ENCODE results near the gene APPL2.
"Not testable (repeated sequence)": the region's sequence is repeated elsewhere in the genome, so short reads cannot be mapped to it uniquely, and the experiment has no call there.

APPL2 gene

DNA sequence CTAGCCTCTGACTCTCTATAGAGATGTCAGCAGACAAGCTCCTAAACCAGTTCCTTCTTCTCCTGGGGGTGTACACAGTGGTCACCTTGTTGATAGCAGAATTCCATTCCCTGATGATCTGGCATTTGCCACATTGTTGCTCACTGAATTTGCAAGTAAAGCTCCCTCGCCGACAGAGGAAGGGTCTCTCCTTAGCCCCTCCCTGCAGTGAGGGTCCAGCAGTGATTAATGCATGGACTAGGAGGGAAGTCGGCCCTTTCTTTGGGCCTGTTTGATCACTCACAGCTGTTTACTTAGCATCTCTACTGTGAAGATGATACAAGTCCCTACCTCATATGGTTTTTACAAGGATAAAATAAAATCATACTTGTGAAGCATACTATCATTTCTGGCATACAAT, 23.3 kb upstream of the APPL2 start:
- Histone ChIP-seq H3K9me3 (replicated peaks in 1 of 11) (peaks cover 5 to 21% (median 10%) of the 10 kb centered on the region in 11 experiments; a peak in 18 of 22 replicates), H3K4me3 (no peak overlapping the region), H4K20me1 (no peaks in the 10 kb centered on the region), H3K4me2 (no peak overlapping the region), H3K4me1 (no peaks in the 10 kb centered on the region), H3K36me3 (no peaks in the 10 kb centered on the region), H3K27me3 (no peaks in the 10 kb centered on the region), H3K27ac (no peak overlapping the region), H3K9ac (no peak overlapping the region)
- no peak for TF ChIP-seq Cebpa-rat (IDR thresholded peaks at IDR 0.05)

DNA sequence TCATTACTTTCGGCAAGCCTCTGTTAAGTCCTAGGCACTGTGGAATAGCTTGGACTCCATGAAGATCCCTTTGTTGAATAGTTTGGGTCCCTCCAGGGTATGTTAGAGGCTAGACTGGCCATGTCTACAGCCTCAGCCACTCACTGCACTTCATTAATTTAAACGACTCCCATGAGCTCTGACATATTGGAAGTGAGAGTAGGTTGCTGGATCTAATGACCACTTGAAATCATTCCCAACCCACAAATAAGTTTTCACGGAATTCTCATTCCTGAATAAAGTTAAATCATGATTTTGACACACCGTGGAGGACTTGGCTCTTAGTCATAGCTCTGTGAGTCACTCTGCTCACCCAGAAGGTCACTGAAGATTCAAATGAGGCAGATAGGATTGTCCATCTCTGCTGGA, 21.4 kb upstream of the APPL2 start:
- Histone ChIP-seq H3K4me1 (no peaks in the 10 kb centered on the region), H3K4me2 (no peak overlapping the region), H3K4me3 (no peak overlapping the region), H3K27me3 (no peaks in the 10 kb centered on the region), H4K20me1 (no peaks in the 10 kb centered on the region), H3K36me3 (no peaks in the 10 kb centered on the region), H3K9ac (no peak overlapping the region), H3K9me3 (replicated peaks in 1 of 11) (peaks cover 5 to 21% (median 10%) of the 10 kb centered on the region in 11 experiments; a peak in 18 of 22 replicates), H3K27ac (no peak overlapping the region)
- TF ChIP-seq Cebpa-rat (IDR thresholded peaks at IDR 0.05) = no peak

DNA sequence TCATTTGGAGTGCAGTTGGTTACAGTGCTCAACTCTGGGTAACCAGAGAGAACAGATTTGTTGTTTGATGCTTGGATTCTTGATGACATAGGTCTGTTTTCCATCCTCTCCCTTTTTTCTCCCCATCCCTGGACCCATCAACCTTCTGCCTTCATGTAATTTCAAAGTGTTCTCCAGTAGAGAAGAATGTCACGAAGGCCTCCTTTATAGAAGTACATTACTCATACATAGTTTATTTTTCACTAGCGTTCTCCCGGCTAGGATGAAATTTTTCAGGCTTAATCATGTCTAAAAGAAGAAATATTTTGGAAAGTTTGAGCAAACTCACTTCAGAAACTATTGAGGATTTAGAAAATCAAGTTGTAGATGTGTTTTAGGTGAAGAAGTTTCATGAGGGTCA, 20.9 kb upstream of the APPL2 start:
- Histone ChIP-seq H3K4me1 (no peaks in the 10 kb centered on the region), H3K4me2 (no peak overlapping the region), H3K27me3 (no peaks in the 10 kb centered on the region), H4K20me1 (no peaks in the 10 kb centered on the region), H3K9me3 (replicated peaks in 1 of 11) (peaks cover 5 to 21% (median 10%) of the 10 kb centered on the region in 11 experiments; a peak in 18 of 22 replicates), H3K4me3 (no peak overlapping the region), H3K9ac (no peak overlapping the region), H3K27ac (no peak overlapping the region), H3K36me3 (no peaks in the 10 kb centered on the region)
- no peak for TF ChIP-seq Cebpa-rat (IDR thresholded peaks at IDR 0.05)

DNA sequence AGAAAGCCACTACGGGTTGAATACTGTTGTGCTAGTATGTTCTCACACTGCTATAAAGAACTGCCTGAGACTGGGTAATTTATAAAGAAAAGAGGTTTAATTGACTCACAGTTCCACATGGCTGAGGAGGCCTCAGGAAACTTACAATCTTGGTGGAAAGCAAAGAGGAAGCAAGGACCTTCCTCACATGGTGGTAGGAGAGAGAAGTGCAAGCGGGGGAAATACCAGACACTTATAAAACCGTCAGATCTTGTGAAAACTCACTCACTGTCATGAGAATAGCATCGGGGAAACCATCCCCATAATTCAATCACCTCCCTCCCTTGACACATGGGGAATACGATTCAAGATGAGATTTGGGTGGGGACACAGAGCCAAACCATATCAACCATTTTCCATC, 20.5 kb upstream of the APPL2 start:
- H3K27ac ChIP-seq, H3K36me3 ChIP-seq, H3K4me3 ChIP-seq, H3K9ac ChIP-seq, H4K20me1 ChIP-seq, H3K27me3 ChIP-seq, H3K4me1 ChIP-seq, H3K4me2 ChIP-seq: not testable (repeated sequence)
- peaks cover 5 to 21% (median 10%) of the 10 kb centered on the region in 11 experiments; a peak in 18 of 22 replicates for H3K9me3 ChIP-seq (replicated peaks in 1 of 11)

DNA sequence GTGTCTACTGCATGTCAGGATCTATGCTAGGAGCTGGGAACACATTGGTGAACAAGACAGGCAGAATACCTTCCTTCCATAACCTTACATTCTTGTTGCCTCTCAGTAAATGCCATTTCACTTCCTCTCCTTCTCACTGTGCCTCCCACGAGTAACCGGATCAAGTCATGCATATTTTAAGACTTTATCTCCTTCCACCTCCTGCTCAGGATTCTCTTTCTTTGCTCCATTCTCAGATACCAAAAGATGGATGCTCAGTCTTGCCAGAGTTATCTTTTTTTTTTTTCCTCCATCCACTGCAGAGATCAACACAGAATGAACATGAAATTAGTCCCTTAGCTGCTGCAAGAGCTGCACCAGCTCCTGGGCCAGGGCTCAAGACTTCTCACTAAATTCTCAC, 20.0 kb upstream of the APPL2 start:
- H3K27me3 ChIP-seq = no peaks in the 10 kb centered on the region
- H3K4me1 ChIP-seq = no peaks in the 10 kb centered on the region
- H3K27ac ChIP-seq = no peak overlapping the region
- no peaks in the 10 kb centered on the region for H3K36me3 ChIP-seq
- H3K4me3 ChIP-seq = no peak overlapping the region
- no peaks in the 10 kb centered on the region for H4K20me1 ChIP-seq
- no peak for TF ChIP-seq Cebpa-rat (IDR thresholded peaks at IDR 0.05)
- H3K4me2 ChIP-seq = no peak overlapping the region
- H3K9ac ChIP-seq = no peak overlapping the region
- H3K9me3 ChIP-seq (replicated peaks in 1 of 11) = peaks cover 5 to 21% (median 10%) of the 10 kb centered on the region in 11 experiments; a peak in 18 of 22 replicates

DNA sequence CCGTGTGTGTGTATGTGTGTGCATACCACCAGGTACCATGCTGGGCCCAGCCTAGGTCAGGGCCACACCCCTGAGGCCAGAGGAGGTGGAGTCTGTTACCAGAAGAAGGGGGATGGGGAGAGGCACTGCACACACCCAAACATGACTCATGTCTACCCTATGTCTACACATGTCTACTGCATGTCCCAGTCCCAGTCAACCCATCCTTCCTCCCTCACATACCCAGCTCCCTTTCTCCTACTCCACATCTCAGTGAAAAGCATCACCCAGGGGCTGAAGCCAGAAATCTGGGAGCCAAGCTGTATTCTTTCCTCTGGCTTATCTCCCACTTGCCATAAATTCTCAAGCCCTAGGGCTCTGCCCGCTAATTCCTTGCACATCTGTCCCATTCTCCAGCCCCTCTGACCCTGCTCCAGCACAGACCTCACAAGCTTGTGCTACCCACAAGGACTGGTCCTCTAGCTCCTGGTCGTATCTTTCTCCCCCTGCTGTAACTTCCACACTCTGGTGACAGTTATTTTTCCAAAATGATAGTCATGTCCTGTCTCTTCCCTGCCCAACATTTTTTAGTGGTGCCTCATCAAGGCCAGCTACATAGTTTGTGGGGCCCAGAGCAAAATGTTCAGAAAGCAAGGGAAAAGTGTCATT, 18.0 kb upstream of the APPL2 start:
- Histone ChIP-seq H3K9me3 (replicated peaks in 1 of 11) (peaks cover 5 to 21% (median 10%) of the 10 kb centered on the region in 11 experiments; a peak in 18 of 22 replicates), H3K4me2 (no peak overlapping the region), H3K4me1 (no peaks in the 10 kb centered on the region), H4K20me1 (no peaks in the 10 kb centered on the region), H3K27ac (no peak overlapping the region), H3K36me3 (no peaks in the 10 kb centered on the region), H3K4me3 (no peak overlapping the region), H3K9ac (no peak overlapping the region), H3K27me3 (no peaks in the 10 kb centered on the region)
- TF ChIP-seq Cebpa-rat (IDR thresholded peaks at IDR 0.05) = no peak

DNA sequence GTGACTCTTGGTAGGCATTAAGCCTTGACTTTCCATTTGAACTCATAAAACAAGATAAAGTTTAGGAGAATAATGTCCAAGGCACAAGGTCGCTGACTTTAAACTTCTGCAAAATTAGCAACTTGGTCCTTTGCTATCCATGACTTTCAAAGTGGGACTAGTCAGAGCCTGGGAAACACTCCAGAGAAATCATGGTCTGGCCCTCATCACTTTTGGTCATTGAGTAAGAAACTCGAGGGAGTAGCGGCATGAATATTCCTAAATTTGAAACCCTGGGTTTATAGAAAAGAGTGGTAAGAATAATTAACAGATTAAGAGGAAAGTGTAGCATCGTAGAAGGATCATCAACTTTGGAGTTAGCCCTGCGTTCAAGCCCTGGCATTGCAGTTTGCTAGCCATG, 16.9 kb upstream of the APPL2 start:
- Histone ChIP-seq H3K36me3 (no peaks in the 10 kb centered on the region), H3K27ac (no peak overlapping the region), H3K4me1 (no peaks in the 10 kb centered on the region), H3K9ac (no peak overlapping the region), H3K4me2 (no peak overlapping the region), H3K27me3 (no peaks in the 10 kb centered on the region), H3K9me3 (replicated peaks in 1 of 11) (peaks cover 5 to 21% (median 10%) of the 10 kb centered on the region in 11 experiments; a peak in 18 of 22 replicates), H3K4me3 (no peak overlapping the region), H4K20me1 (no peaks in the 10 kb centered on the region)
- TF ChIP-seq Cebpa-rat (IDR thresholded peaks at IDR 0.05) = no peak

DNA sequence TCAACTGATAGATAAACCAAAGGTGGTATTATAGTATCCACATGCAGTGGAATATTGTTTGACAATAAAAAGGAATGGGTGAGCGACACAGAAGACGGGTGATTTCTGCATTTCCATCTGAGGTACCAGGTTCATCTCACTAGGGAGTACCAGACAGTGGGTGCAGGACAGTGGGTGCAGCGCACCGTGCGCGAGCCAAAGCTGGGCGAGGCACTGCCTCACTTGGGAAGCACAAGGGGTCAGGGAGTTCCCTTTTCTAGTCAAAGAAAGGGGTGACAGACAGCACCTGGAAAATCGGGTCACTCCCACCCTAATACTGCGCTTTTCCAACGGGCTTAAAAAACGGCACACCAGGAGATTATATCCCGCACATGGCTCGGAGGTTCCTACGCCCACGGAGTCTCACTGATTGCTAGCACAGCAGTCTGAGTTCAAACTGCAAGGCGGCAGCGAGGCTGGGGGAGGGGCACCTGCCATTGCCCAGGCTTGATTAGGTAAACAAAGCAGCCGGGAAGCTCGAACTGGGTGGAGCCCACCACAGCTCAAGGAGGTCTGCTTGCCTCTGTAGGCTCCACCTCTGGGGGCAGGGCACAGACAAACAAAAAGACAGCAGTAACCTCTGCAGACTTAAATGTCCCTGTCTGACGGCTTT, 9.9 kb upstream of the APPL2 start:
- H3K4me3 ChIP-seq, H4K20me1 ChIP-seq, H3K27me3 ChIP-seq, H3K9ac ChIP-seq, H3K4me1 ChIP-seq, H3K36me3 ChIP-seq, H3K27ac ChIP-seq, H3K4me2 ChIP-seq: not testable (repeated sequence)
- peaks cover 0 to 13% (median 3%) of the 10 kb centered on the region in 11 experiments; a peak in 5 of 22 replicates for H3K9me3 ChIP-seq (replicated peaks in 1 of 11)

DNA sequence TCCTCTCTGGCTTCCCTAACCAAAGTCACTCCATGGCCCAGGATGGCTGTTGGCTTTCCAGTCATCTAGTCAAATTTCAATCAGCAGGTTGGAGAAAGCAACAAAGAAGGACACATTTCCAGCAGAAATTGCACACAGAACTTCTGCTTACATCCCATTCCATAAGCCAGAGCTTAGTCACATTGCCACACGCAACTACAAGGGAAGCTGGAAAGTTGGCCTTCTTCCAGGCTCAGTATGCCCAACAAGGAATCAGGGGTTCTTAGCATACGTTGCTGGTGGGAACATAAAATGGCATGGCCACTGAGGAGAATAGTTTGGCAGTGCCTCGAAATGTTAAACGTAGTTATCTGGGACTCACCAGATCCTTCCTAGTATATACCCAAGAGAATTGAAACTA, 9.3 kb upstream of the APPL2 start:
- no peak for TF ChIP-seq Cebpa-rat (IDR thresholded peaks at IDR 0.05)
- H3K27me3 ChIP-seq = no peaks in the 10 kb centered on the region

DNA sequence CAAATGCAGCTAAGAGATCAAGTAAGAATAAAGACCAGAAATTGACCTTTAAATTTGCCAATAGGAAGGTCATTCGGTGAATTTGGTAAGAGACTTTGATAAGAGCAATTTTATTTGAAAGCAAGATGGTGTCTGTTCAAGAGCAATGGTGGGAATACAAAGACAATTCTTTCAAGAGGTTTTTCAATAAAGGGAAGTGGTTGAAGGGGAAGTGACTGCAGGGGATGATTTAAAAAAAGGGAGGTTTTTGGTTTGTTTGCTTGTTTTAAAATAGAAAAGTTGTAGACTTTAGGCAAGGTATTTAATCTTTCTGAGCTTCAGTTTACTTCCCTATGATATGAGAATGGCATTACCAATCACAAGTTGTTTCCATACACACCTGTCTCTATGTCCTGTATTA, 4.3 kb upstream of the APPL2 start:
- H3K9ac ChIP-seq = 0 out of 22 replicates have a peak overlapping the region, but pooled peaks of 1 of the 11 experiments have one; percentile 29
- H4K20me1 ChIP-seq = no peaks in the 10 kb centered on the region
- H3K27ac ChIP-seq = peak overlapping the region in 5 of 11 experiments; percentile 16 to 60 (median 52); a peak in 9 of 22 replicates
- no peak for TF ChIP-seq Cebpa-rat (IDR thresholded peaks at IDR 0.05)
- H3K4me1 ChIP-seq = peaks cover 21 to 35% (median 29%) of the 10 kb centered on the region in 10 experiments
- peaks cover 0 to 6% (median 0%) of the 10 kb centered on the region in 11 experiments; a peak in 5 of 22 replicates for H3K9me3 ChIP-seq (replicated peaks in 1 of 11)
- peak overlapping the region in 10 of 11 experiments; percentile 18 to 66 (median 52); a peak in 19 of 22 replicates for H3K4me2 ChIP-seq
- no peaks in the 10 kb centered on the region for H3K27me3 ChIP-seq
- no peaks in the 10 kb centered on the region for H3K36me3 ChIP-seq
- no peak overlapping the region for H3K4me3 ChIP-seq

More for the DNA sequence above, 9.3 kb upstream of the APPL2 start:
- H3K9me3 ChIP-seq (replicated peaks in 1 of 11) = peaks cover 0 to 13% (median 3%) of the 10 kb centered on the region in 11 experiments; a peak in 5 of 22 replicates
- H3K4me3 ChIP-seq = no peak overlapping the region
- H3K27ac ChIP-seq = no peak overlapping the region
- no peaks in the 10 kb centered on the region for H4K20me1 ChIP-seq
- peaks cover 5 to 11% (median 7%) of the 10 kb centered on the region in 10 experiments; a peak in 17 of 20 replicates for H3K4me1 ChIP-seq
- H3K36me3 ChIP-seq = no peaks in the 10 kb centered on the region
- no peak overlapping the region for H3K9ac ChIP-seq
- H3K4me2 ChIP-seq = no peak overlapping the region
